Neural cell (in vitro differentiated cells): ENCODE data around the gene OSBPL1A.

Experiments
- CTCF ChIP-seq: fragments of 450-650 bp; IDR thresholded peaks from 2 replicates; pipeline ENCODE4 v1.5.1; 2014; ENCODE audit warnings: antibody characterized with exemption, mild to moderate bottlenecking, moderate library complexity; ENCODE audit not compliant: poor library complexity, severe bottlenecking
- MXI1 ChIP-seq: fragments of 450-650 bp; conservative IDR thresholded peaks from 2 replicates; pipeline ENCODE4 v1.6.1; 2014; ENCODE audit warnings: antibody characterized with exemption, mild to moderate bottlenecking; ENCODE audit not compliant: poor library complexity, severe bottlenecking
- TAF1 ChIP-seq: IDR thresholded peaks from 2 replicates; pipeline ENCODE4 v1.6.1; 2012; ENCODE audit warnings: low read depth

GRCh38 chr18:24273596-24273995 is 124.0 kb downstream of the OSBPL1A start:
- no peak for TF ChIP-seq MXI1
- TF ChIP-seq CTCF = no peak
- no peak for TF ChIP-seq TAF1
